ENCODE measurements around the gene C12orf54. TPM values are rescaled to one million over a fixed set of nuclear protein-coding genes. Genes with fewer than 3 reads are reported as not detected.

C12orf54 gene
- total and polyA plus RNA-seq, 2 of the 8 experiments (the other 6 are each of a cell fraction or from before 2014, with no cell fraction given) = not detected

- H2BK120ac ChIP-seq (replicated peaks; ENCODE audit: low read depth, low read length) = no peak overlapping the region
- H3K4ac ChIP-seq (replicated peaks; ENCODE audit: insufficient read length, low read depth, low read length) = no peak overlapping the region
- CTCF ChIA-PET (ENCODE audit: partially characterized antibody) = no interaction called here
- POLR2A ChIA-PET (ENCODE audit: partially characterized antibody) = no interaction called here
- WGBS, 2 experiments (ENCODE audit: extremely low coverage in 1 of 2, insufficient coverage in 1 of 2, insufficient read length in 1 of 2, insufficient replicate concordance in 2 of 2, low coverage in 1 of 2, low lambda C conversion rate in 2 of 2, missing lambda C conversion rate in 1 of 2) = 86% methylated on average over 4 of the region's 4 CpGs; no CpG with 5 or more reads in 1 of the 2 experiments
- H3K14ac ChIP-seq (ENCODE audit: insufficient read length) = no peak overlapping the region
- no peak for TF ChIP-seq GTF2F1 (IDR thresholded peaks at IDR 0.05; ENCODE audit: borderline replicate concordance, low read depth, low read length)
- TF ChIP-seq MAFK (IDR thresholded peaks at IDR 0.05; ENCODE audit: low read depth, low read length) = no peak
- TF ChIP-seq BACH1 (IDR thresholded peaks at IDR 0.05; ENCODE audit: low read length) = no peak
- TF ChIP-seq CBX5 (IDR thresholded peaks at IDR 0.05; ENCODE audit: low read depth, low read length) = no peak
- TF ChIP-seq SP4 (IDR thresholded peaks at IDR 0.05; ENCODE audit: low read length) = no peak
- TF ChIP-seq EZH2 (IDR thresholded peaks at IDR 0.05; ENCODE audit: low read depth, low read length, severe bottlenecking) = no peak
- TF ChIP-seq TBP (IDR thresholded peaks at IDR 0.05; ENCODE audit: low read depth, low read length) = no peak
- TF ChIP-seq EP300 (IDR thresholded peaks at IDR 0.05; ENCODE audit: borderline replicate concordance in 1 of 2, low read depth in 2 of 2, low read length in 2 of 2) = no peak
- no peak for TF ChIP-seq CTBP2 (IDR thresholded peaks at IDR 0.05; ENCODE audit: borderline replicate concordance, insufficient read depth, insufficient read length, low read length)
- no peak for TF ChIP-seq CTCF (IDR thresholded peaks at IDR 0.05; ENCODE audit: control extremely low read depth in 1 of 3, insufficient read depth in 1 of 3, low read depth in 1 of 3, low read length in 3 of 3)
- H3K18ac ChIP-seq (ENCODE audit: extremely low read depth, low read length) = no peak overlapping the region
- H4K5ac ChIP-seq (ENCODE audit: insufficient read length, low read depth, low read length) = no peak overlapping the region
- no peaks in the 10 kb centered on the region for H3K36me3 ChIP-seq (ENCODE audit: control insufficient read depth in 2 of 4, insufficient read depth in 4 of 4, low read length in 3 of 4)
- H2BK15ac ChIP-seq (ENCODE audit: low read length) = no peak overlapping the region
- DNase-seq (ENCODE audit: low read depth in 1 of 2, low spot score in 2 of 2) (no peak), FAIRE-seq (no peak)
- H4K91ac ChIP-seq (replicated peaks; ENCODE audit: insufficient read length, low read length) = no peak overlapping the region
- H3K4me1 ChIP-seq (replicated peaks in 1 of 4; ENCODE audit: control insufficient read depth in 3 of 4, insufficient read depth in 4 of 4, low read length in 3 of 4) = peaks cover 0 to 4% (median 0%) of the 10 kb centered on the region in 4 experiments; a peak in 2 of 7 replicates
- H4K20me1 ChIP-seq (replicated peaks in 1 of 2; ENCODE audit: control insufficient read depth in 1 of 2, insufficient read depth in 2 of 2, low read length in 2 of 2) = no peaks in the 10 kb centered on the region
- H3K9ac ChIP-seq (replicated peaks in 1 of 4; ENCODE audit: extremely low read depth in 1 of 4, low read depth in 3 of 4, low read length in 3 of 4) = no peak overlapping the region
- no peak overlapping the region for H3K56ac ChIP-seq (replicated peaks; ENCODE audit: insufficient read length, low read depth, low read length)
- H2AK5ac ChIP-seq (ENCODE audit: low read depth, low read length) = no peak overlapping the region
- H2BK20ac ChIP-seq (ENCODE audit: low read length) = no peak overlapping the region
- H2AFZ ChIP-seq (ENCODE audit: low read length) = no peak overlapping the region
- no peak overlapping the region for H3K4me3 ChIP-seq (ENCODE audit: extremely low read depth in 1 of 4, insufficient read depth in 2 of 4, low read depth in 3 of 4, low read length in 4 of 4)
- H2BK12ac ChIP-seq (ENCODE audit: low read depth, low read length) = no peak overlapping the region
- H4K8ac ChIP-seq (ENCODE audit: extremely low read depth, insufficient read depth, low read length) = no peak overlapping the region
- no peaks in the 10 kb centered on the region for H3K79me2 ChIP-seq (ENCODE audit: control insufficient read depth in 1 of 2, insufficient read depth in 2 of 2, low read length in 2 of 2)
- no peak overlapping the region for H3K4me2 ChIP-seq (ENCODE audit: insufficient read depth in 1 of 2, low read depth in 2 of 2, low read length in 2 of 2)
- H3K27ac ChIP-seq (ENCODE audit: low read depth, low read length) = no peak overlapping the region
- no peak overlapping the region for H2BK5ac ChIP-seq (ENCODE audit: low read depth, low read length)
- no peaks in the 10 kb centered on the region for H3K79me1 ChIP-seq (ENCODE audit: low read depth, low read length)
- H3K23ac ChIP-seq (ENCODE audit: insufficient read length) = no peak overlapping the region
- peaks cover 0 to 4% of the 10 kb centered on the region in 2 experiments; a peak in 2 of 4 replicates for H3K9me3 ChIP-seq (ENCODE audit: insufficient read depth in 2 of 2, low read depth in 1 of 2, low read length in 1 of 2)
- H3K27me3 ChIP-seq (replicated peaks in 1 of 4; ENCODE audit: control insufficient read depth in 3 of 4, extremely low read depth in 1 of 4, insufficient read depth in 3 of 4, low read length in 3 of 4) = no peaks in the 10 kb centered on the region
- no peaks in the 10 kb centered on the region for H3K23me2 ChIP-seq (ENCODE audit: low read depth, low read length)
These were observed 36.0 kb upstream of the C12orf54 start for GRCh38 chr12:48446161-48446776.
